Right forelimb (tissue), 1 donor: Measurements from ENCODE around the gene KCND2.
"Not testable (repeated sequence)": the region's sequence is repeated elsewhere in the genome, so short reads cannot be mapped to it uniquely, and the experiment has no call there.

Source experiments
- DNase-seq: peaks from one replicate; pipeline ENCODE4 v3.0.0-alpha.2; 2018

Gene KCND2

GRCh38 chr7:120272701-120273475 lies at the start of gene KCND2:
Gene KCND2 (plus strand): TSS chr7:120273175.
- DNase-seq, result peak; percentile 49

DNA sequence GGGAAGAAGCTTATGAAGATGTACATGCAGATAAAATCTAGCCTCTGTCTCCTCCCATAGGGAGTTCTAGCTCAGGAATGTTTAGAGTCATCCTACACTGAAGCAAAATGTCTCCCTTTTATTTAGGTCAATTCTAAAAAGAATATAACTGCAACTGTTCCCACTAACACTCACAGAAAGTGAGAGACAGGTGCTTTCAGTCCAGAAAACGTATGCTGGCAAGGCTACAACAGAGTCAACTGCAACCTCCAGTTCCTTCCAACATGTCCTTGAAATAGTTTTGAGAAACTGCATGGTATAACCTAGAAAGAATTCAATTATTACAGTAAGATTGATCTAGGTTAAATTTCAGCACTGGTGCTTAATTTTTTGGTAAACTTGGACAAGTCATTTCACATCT lies 46.8 kb upstream of the KCND2 start:
- no peak for DNase-seq

DNA sequence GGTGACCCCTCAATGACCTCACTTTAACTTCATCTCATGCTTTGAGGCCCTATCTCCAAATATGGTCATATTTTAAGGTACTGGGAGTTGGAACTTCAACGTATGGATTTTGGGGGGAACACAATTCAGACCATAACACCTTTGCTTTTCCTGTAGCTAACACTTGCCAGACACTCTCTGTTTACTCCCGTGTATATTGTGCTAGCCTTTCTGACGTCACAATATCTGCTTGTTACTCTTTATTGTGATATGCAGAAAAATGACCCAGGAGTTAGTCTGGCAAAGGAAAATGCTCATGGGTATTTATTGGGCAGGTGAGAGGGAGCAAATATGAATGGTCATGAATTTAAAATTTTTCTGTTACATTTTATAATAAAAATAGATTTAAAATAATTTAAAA lies 45.7 kb upstream of the KCND2 start:
- DNase-seq, result no peak

GRCh38 chr7:120229084-120229483 lies 43.9 kb upstream of the KCND2 start:
- no peak for DNase-seq

GRCh38 chr7:120233338-120233737 lies 39.6 kb upstream of the KCND2 start:
- DNase-seq, result no peak

- not testable (repeated sequence) for DNase-seq
Measured at GRCh38 chr7:120240350-120240749, 32.6 kb upstream of the KCND2 start.

GRCh38 chr7:120241973-120242372 lies 31.0 kb upstream of the KCND2 start:
- DNase-seq, result no peak

- no peak for DNase-seq
Measured at GRCh38 chr7:120254845-120255244, 18.1 kb upstream of the KCND2 start.

- DNase-seq, result no peak
Measured at GRCh38 chr7:120256344-120257070, 16.5 kb upstream of the KCND2 start.

DNA sequence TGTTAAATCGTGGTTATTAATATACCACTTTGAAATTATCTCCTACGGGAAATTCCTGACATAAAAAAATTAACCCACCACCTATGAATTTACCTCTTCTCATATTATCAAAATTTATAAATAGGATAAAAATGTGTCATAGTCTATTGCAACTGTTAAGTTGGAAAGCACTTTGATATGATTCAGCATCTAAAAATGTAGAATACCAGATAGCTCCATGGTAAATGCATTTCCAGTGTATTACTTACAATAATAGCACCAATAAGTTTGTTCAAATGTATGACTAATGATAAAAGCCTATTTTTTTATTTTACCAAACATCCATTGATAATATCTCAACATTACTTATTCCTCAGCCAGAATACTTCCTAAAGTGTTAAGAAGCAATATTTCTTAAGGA lies 13.6 kb upstream of the KCND2 start:
- no peak for DNase-seq

GRCh38 chr7:120260111-120260510 lies 12.9 kb upstream of the KCND2 start:
- no peak for DNase-seq

- peak; percentile 52 for DNase-seq
Measured at GRCh38 chr7:120272261-120272660, 714 bp upstream of the KCND2 start.

DNA sequence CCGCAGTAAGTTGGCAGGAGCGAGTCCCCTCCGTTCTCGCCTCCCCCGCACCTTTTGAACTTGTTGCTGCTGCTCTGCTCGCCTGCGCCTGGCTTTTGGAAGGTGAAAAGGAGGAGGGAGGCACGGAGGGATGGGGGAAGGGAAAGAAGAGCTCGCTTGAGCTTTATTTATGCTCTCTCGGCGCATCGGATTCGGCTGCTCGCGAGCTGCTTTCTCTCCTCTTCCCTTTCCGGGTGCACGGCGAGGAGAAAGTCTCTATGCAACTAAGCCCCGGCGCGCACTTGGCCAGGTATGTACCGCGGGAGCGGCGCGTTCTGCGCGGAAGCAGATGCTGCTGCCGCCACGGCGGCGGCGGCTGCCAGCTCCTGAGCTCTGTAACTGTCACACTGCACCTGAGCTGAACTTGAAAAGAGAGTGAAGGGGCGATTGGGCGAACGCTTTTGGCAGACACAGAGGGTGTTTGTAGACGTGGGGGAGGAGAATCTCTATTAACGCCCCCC lies 551 bp downstream of the KCND2 start:
- DNase-seq, result peak; percentile 58

DNA sequence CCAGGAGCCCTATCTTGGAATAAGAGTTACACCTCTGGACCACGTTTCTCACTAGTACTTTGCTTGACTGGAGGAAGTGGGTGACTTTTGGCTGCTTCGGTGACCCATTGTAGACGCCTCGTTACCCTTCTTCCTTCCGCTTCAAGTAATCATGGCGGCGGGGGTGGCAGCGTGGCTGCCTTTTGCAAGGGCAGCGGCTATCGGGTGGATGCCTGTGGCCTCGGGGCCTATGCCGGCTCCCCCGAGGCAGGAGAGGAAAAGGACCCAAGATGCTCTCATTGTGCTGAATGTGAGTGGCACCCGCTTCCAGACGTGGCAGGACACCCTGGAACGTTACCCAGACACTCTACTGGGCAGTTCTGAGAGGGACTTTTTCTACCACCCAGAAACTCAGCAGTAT lies 1.5 kb downstream of the KCND2 start:
- no peak for DNase-seq

DNA sequence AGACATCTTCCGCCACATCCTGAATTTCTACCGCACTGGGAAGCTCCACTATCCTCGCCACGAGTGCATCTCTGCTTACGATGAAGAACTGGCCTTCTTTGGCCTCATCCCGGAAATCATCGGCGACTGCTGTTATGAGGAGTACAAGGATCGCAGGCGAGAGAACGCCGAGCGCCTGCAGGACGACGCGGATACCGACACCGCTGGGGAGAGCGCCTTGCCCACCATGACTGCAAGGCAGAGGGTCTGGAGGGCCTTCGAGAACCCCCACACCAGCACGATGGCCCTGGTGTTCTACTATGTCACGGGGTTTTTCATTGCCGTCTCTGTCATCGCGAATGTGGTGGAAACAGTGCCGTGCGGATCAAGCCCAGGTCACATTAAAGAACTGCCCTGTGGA lies 1.9 kb downstream of the KCND2 start:
- no peak for DNase-seq

DNA sequence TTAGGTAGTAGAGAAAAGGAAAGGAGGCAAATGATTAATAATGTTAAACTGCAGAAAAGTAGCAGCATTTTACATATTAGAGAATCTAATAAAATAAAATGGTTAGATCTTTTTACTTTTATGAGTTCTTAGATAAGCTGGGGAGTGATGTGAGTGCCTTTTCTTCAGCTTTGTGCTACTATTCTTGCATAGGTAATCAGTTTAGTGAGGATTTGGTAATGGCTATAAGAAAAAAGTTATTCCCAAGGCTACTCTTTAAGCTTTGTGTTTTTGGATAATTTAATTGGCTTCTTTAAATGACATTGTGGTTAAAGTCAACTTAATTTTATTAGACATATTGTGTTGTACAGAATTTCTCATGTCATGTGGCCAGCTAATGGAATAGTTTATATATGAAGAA lies 3.7 kb downstream of the KCND2 start:
- no peak for DNase-seq

- DNase-seq, result no peak
Measured at GRCh38 chr7:120278773-120279172, 5.8 kb downstream of the KCND2 start.

DNA sequence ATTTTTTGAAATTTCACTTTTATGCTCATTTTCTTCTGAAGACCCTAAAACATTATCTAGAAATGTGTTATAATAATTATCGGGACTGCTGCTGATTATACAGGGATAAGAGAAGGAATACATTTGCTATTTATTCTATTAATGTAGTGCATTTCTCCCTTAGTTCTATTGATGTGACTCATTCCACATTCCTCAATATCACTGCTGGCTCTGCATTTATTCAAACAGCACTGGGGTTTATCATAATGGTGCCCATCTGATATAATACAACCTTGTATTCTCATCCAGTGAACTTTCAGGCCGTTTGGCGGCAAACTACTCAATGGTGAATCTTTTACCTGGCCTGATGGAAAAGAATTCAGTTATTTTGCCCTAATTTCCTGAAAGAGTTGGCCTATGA lies 7.8 kb downstream of the KCND2 start:
- DNase-seq, result no peak

GRCh38 chr7:120293027-120293426 lies 20.1 kb downstream of the KCND2 start:
- DNase-seq, result no peak

DNA sequence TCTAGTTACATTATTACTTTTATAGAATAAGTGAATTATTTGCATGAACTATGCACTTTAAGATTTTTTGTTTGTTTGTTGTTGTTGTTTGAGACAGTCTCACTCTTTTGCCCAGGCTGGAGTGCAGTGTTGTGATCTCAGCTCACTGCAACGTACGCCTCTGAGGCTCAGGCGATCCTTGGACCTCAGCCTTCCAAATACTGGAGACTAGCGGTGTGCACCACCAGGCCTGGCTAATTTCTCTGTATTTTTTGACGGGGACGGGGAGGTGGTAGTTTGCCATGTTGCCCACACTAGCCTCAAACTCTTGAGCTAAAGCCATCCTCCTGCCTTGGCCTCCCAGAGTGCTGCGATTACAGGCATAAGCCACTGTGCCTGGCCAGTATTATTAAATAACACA lies 29.2 kb downstream of the KCND2 start:
- DNase-seq, result no peak

- no peak for DNase-seq
Measured at GRCh38 chr7:120303105-120303504, 30.1 kb downstream of the KCND2 start.

- DNase-seq, result no peak
Measured at GRCh38 chr7:120304674-120305073, 31.7 kb downstream of the KCND2 start.

DNA sequence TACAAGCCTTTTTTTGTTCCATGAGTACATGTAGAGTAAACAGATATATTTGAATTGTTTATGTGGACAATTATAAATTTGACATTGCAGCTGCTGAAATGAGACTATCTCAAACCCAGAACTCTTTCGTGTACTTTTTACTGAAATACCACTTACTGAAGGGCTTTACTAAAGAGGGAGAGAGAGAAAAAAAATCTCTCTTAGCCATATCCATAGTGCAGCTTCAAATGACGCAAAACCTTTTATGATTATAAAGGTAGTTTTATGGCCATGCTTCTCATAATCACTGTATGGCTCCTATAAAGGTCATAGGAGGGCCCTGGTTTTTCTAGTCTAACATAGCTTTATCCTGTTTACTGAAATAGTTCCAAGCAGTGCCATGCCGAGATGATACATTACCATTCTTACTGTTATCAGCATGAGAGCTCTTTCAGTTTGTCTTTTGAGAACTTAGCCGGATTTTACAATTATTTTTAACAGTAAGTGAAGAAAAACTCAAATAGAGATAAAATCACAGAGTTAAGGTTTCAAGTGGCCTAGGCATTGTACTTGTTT lies 35.1 kb downstream of the KCND2 start:
- DNase-seq, result no peak
